Transverse colon (tissue), 4 donors: ENCODE results near the gene ACP1.

ENCODE experiments used
- CTCF ChIP-seq, 5 experiments: fragments of 200-600 bp in 3 of 5; fragments of 450-650 bp in 2 of 5; sonication (generic) in 3 of 5; IDR thresholded peaks; 1 replicate in 2 of 5; 2 replicates in 3 of 5; pipeline ENCODE4 v1.5.1; 2016 to 2017; ENCODE audit warnings: antibody characterized with exemption in 5 of 5, inconsistent platforms in 3 of 5, mild to moderate bottlenecking in 2 of 5, moderate library complexity in 1 of 5
- EP300 ChIP-seq: sonication (generic); formaldehyde crosslinking; IDR thresholded peaks from one replicate; pipeline ENCODE4 v1.6.1; 2017; ENCODE audit warnings: antibody characterized with exemption, low read depth
- POLR2A ChIP-seq: fragments of 450-650 bp; IDR thresholded peaks from one replicate; pipeline ENCODE4 v1.6.1; 2016; ENCODE audit warnings: antibody characterized with exemption, mild to moderate bottlenecking, moderate library complexity
- POLR2AphosphoS5 ChIP-seq, 3 donors: sonication (generic); formaldehyde crosslinking; IDR thresholded peaks; one replicate each; pipeline ENCODE4 v1.6.1; 2016; ENCODE audit warnings: antibody characterized with exemption in 3 of 3

GRCh38 chr2:254241-254640 is 10.5 kb upstream of the ACP1 start:
- TF ChIP-seq CTCF (IDR thresholded peaks at IDR 0.05) (no peak), EP300 (no peak), POLR2AphosphoS5 (IDR thresholded peaks at IDR 0.05) (no peak), POLR2A (no peak)
